GM19035 (cell line): ENCODE measurements around the gene DRGX.

Experiments used
- ATAC-seq: cut with Tn5 transposase; IDR thresholded peaks from one replicate; pipeline ENCODE4 v1.9.1; 2021; ENCODE audit not compliant: unreplicated experiment

Gene DRGX

DNA sequence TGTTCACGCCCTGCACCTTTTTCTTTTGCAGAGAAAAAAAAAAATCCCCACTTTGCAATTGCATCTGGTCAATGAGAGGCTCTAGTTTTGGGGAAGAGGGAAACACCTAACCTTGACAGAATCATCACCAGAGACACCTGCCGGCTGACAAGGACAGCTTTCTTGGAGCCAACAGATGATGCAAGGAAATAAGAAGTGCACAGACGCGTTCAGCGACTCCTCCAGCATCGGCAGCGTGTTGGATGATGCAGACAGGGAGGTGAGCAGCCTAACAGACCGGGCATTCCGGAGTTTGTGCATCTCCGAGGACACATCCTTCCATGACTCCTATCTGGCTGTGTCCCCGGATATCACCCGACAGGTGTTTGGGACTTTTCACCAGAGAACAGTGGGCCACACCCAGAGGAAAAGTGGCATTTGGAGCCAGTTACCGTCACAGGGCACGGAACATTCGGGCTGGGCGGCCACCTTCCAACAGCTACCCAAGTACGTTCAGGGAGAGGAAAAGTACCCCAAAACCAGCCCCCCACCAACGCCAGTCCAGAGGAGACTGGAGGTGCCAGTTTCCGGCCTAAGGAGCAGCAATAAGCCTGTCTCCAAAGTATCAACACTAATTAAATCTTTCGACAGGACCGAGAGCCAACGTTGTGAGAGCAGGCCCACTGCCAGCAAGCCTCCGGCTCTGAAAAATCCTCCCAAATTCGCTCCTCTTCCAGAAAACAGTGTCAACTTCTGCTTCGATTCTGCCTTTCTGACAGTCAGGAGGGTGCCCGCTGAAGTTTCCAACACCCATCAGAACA lies 73.3 kb downstream of the DRGX start:
- no peak for ATAC-seq

DNA sequence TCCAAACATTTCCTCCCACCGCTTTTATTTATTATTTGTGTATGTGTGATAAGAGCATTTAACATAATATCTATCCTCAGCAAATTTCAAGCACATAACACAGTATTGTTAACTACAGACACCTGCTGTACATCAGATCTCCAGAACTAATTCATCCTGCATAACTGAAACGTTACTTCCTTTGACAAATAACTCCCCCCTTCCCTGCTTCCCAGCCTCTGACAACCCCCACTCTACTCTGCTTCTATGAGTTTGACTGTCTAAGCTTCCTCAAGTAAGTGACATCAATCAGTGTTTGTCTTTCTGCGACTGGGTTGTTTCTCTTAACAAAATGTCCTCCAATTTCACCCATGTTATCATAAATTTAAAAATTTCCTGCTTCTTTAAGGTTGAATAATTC lies 74.9 kb downstream of the DRGX start:
- no peak for ATAC-seq

DNA sequence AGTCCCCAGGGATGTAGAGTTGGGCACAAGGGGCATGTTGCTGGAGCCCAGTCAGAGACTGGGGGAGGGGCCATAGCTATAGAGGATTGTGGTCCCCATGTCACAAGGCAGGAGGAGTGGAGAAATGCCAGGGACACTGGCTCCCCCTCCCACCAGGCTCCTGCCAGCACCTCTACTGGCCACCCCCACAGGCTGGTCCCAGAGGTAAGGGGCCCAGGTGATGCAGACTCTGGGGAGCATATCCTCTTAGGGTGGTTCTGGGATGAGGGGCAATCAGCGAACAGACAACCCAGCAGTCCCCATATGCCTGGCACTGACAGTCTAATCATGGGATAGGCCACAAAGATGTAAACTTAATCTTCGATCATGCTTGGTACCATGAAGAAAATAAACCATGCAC lies 75.7 kb downstream of the DRGX start:
- no peak for ATAC-seq

DNA sequence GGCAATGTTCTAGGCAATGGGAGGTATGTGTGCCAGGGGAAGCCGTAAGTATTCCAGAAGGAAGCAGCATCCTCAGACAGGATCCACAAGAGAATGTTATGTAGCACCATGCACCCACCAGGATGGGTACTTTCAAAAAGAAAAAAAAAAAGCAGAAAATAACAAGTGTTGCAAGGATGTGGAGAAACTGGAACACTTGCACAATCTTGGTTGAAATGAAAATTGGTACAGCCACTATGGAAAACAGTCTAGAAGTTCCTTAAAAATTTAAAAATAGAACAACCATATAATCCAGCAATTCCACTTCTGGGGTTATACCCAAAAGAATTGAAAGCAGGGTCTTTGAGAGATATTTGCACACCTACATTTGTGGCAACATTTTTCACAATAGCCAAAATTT lies 76.7 kb downstream of the DRGX start:
- ATAC-seq = no peak

DNA sequence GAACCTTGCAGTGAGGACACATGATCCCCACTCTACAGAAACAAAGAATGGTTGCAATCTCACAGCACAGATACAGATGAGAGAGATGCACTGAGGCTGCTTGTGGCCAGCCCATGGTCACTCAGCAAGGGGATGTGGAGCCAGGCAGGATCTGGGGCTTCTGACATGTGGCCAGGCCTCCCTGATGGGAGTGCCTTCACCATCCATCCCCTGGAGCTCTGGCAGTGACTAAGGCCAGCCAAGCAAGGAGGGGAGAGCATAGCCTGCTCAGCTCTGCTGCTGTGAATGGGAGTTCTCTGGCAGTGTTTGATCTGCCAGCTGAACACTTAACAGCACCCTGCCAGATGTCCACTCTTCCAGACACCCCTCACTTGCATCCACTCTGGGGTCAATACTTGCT lies 77.1 kb downstream of the DRGX start:
- no peak for ATAC-seq

DNA sequence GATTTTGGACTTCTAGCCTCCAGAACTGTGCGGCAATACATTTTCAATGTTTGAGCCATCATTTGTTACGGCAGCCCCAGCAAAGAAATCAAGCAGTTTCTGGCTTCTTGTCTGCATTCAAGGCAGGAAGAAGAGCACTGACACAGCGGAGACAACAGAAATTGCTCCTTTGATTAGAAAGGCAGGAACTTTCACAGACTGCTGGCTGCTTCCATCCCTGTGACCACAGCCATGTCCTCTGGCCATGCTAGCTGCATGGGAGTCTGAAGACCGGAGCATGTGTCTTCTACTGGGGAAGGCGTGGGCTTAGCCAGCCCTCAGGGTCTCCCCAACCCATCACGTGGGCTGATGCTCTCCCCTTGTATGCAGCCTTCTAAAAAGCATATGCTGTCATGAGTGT lies 77.9 kb downstream of the DRGX start:
- no peak for ATAC-seq

DNA sequence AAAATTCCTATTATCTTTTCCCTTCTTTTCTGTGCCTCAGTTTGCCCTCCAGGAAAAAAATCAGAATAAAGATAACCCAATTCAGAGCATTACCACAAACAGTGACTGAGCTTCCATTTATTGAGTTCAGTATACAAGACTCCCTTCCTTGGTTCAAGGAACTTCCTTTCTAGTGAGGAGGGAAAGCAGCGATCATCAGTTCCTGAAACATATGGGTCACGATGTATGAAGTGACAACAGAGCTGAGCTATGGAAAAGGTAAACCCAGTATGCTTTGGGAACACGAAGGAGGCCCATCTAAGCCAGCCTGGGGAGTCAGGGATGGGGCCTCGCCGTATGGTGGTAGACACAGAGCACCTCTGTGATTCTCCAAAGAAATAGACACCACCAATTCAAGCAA lies 81.1 kb downstream of the DRGX start:
- ATAC-seq = no peak
